Adipose tissue (tissue), 3 donors: ENCODE data around the gene PNPLA1. TPM values are rescaled to one million over a fixed set of nuclear protein-coding genes. Genes with fewer than 3 reads are reported as not detected.

Source experiments
- H3K27ac ChIP-seq: one replicate; pipeline ENCODE4 v1.5.1; 2013; ENCODE audit warnings: low read depth, low read length
- WGBS, 3 donors: extraction: QIAGEN DNeasy Blood & Tissue Kit; methylation state at CpG; one replicate each; pipeline ENCODE4 v1.1.7; 2013; 5-methylcytosine and 5-hydroxymethylcytosine counted together
- polyA plus RNA-seq, 3 donors: library from polyadenylated mRNA; stranded (reverse); fragments of 200-250 nt; gene quantifications; one replicate each; pipeline ENCODE4 v1.2.3, GENCODE V29; 2013
- donor health status: healthy with polysubstance abuse.
- donor health status: Bipolar disorder and iron deficiency.
- donor health status: healthy.

PNPLA1 gene
- polyA plus RNA-seq, 3 donors: 0.02 to 0.22 (median 0.15) TPM

GRCh38 chr6:36277946-36278470, 8.1 kb downstream of the PNPLA1 start:
- H3K27ac ChIP-seq: no peak overlapping the region
- WGBS, 3 donors: 57 to 69% (median 67%) methylated on average over 2 of the region's 2 CpGs

- no peak overlapping the region for H3K27ac ChIP-seq
- 59 to 68% (median 64%) methylated on average over 3 of the region's 3 CpGs for WGBS, 3 donors
Measured at GRCh38 chr6:36280467-36280866, 10.6 kb downstream of the PNPLA1 start.

- WGBS, 3 donors: 77 to 88% (median 84%) methylated on average over 4 of the region's 4 CpGs
- no peak overlapping the region for H3K27ac ChIP-seq
Measured at GRCh38 chr6:36280983-36281382, 11.1 kb downstream of the PNPLA1 start.

GRCh38 chr6:36283608-36284007, 13.7 kb downstream of the PNPLA1 start:
- whole genome bisulfite sequencing, 3 donors: 75 to 93% (median 80%) methylated on average over 1 of the region's 1 CpG
- H3K27ac ChIP-seq: no peak overlapping the region

- no peak overlapping the region for H3K27ac ChIP-seq
- 84 to 97% (median 92%) methylated on average over 1 of the region's 1 CpG for WGBS, 3 donors
Measured at GRCh38 chr6:36284359-36284758, 14.5 kb downstream of the PNPLA1 start.

GRCh38 chr6:36285187-36285671, 15.4 kb downstream of the PNPLA1 start:
- H3K27ac ChIP-seq: no peak overlapping the region
- WGBS, 3 donors: 13 to 25% (median 16%) methylated on average over 26 of the region's 26 CpGs

- H3K27ac ChIP-seq: no peak overlapping the region
- WGBS, 3 donors: 75 to 96% (median 79%) methylated on average over 1 of the region's 1 CpG
Measured at GRCh38 chr6:36285797-36286196, 15.9 kb downstream of the PNPLA1 start.

- no peak overlapping the region for H3K27ac ChIP-seq
- WGBS, 3 donors: 69 to 73% (median 72%) methylated on average over 5 of the region's 5 CpGs
Measured at GRCh38 chr6:36286858-36287257, 17.0 kb downstream of the PNPLA1 start.

- WGBS, 3 donors: 72 to 81% (median 78%) methylated on average over 7 of the region's 7 CpGs
- H3K27ac ChIP-seq: no peak overlapping the region
Measured at GRCh38 chr6:36289281-36289878, 19.5 kb downstream of the PNPLA1 start.

- WGBS, 3 donors: 41 to 71% (median 43%) methylated on average over 21 to 23 of the region's 23 CpGs
Measured at GRCh38 chr6:36290668-36291620, 21.1 kb downstream of the PNPLA1 start.

GRCh38 chr6:36292170-36292569, 22.3 kb downstream of the PNPLA1 start:
- no peak overlapping the region for H3K27ac ChIP-seq
- 70 to 87% (median 84%) methylated on average over 5 to 6 of the region's 6 CpGs for WGBS, 3 donors

More at GRCh38 chr6:36290668-36291620, 21.1 kb downstream of the PNPLA1 start:
- no peak overlapping the region for H3K27ac ChIP-seq

GRCh38 chr6:36296240-36296639, 26.4 kb downstream of the PNPLA1 start:
- WGBS, 3 donors: 36 to 58% (median 41%) methylated on average over 1 of the region's 1 CpG
- no peak overlapping the region for H3K27ac ChIP-seq

GRCh38 chr6:36297051-36297450, 27.2 kb downstream of the PNPLA1 start:
- WGBS, 3 donors: 69 to 83% (median 70%) methylated on average over 6 of the region's 6 CpGs
- H3K27ac ChIP-seq: no peak overlapping the region

- H3K27ac ChIP-seq: no peak overlapping the region
- WGBS, 3 donors: 85 to 90% (median 89%) methylated on average over 7 of the region's 7 CpGs
Measured at GRCh38 chr6:36297511-36297910, 27.7 kb downstream of the PNPLA1 start.

- H3K27ac ChIP-seq: no peak overlapping the region
- WGBS, 3 donors: 86 to 93% (median 92%) methylated on average over 4 of the region's 4 CpGs
Measured at GRCh38 chr6:36298027-36298426, 28.2 kb downstream of the PNPLA1 start.

- no peak overlapping the region for H3K27ac ChIP-seq
- WGBS, 3 donors: 70 to 86% (median 83%) methylated on average over 10 of the region's 10 CpGs
Measured at GRCh38 chr6:36301085-36301658, 31.3 kb downstream of the PNPLA1 start.

GRCh38 chr6:36301781-36302180, 31.9 kb downstream of the PNPLA1 start:
- 45 to 61% (median 54%) methylated on average over 7 of the region's 7 CpGs for WGBS, 3 donors
- no peak overlapping the region for H3K27ac ChIP-seq

- no peak overlapping the region for H3K27ac ChIP-seq
- 30 to 34% (median 34%) methylated on average over 13 of the region's 13 CpGs for WGBS, 3 donors
Measured at GRCh38 chr6:36302227-36302976, 32.5 kb downstream of the PNPLA1 start.
